Activated T-cell treated with anti-CD3 and anti-CD28 coated beads, Interleukin-2, amount 50 U/mL, for 24 hours (primary cell): ENCODE measurements around the gene MKRN1.
"Not testable (repeated sequence)": the region's sequence is repeated elsewhere in the genome, so short reads cannot be mapped to it uniquely, and the experiment has no call there.

Experiments
- DNase-seq: peaks from one replicate; pipeline ENCODE4 v3.0.0-alpha.2; 2020
- H3K27ac Mint-ChIP-seq: 2 replicates; pipeline ENCODE4 v1.8.0; 2020; ENCODE audit warnings: mild to moderate bottlenecking, mixed read lengths
- H3K27me3 Mint-ChIP-seq: 2 replicates; pipeline ENCODE4 v1.8.0; 2020; ENCODE audit warnings: mixed read lengths
- H3K36me3 Mint-ChIP-seq: 2 replicates; pipeline ENCODE4 v1.8.0; 2020; ENCODE audit warnings: low read depth, mixed read lengths
- H3K4me1 Mint-ChIP-seq: 2 replicates; pipeline ENCODE4 v1.8.0; 2020; ENCODE audit warnings: low read depth, mixed read lengths
- H3K4me3 Mint-ChIP-seq: 2 replicates; pipeline ENCODE4 v1.8.0; 2020; ENCODE audit warnings: mild to moderate bottlenecking, moderate library complexity, mixed read lengths
- H3K9me3 Mint-ChIP-seq: 2 replicates; pipeline ENCODE4 v1.8.0; 2020; ENCODE audit warnings: mixed read lengths

Gene MKRN1

GRCh38 chr7:140497807-140498206 is 18.5 kb upstream of the MKRN1 start:
- not testable (repeated sequence) for H3K27ac Mint-ChIP-seq, H3K9me3 Mint-ChIP-seq, H3K27me3 Mint-ChIP-seq, H3K4me3 Mint-ChIP-seq, DNase-seq, H3K4me1 Mint-ChIP-seq, H3K36me3 Mint-ChIP-seq

GRCh38 chr7:140497241-140497769 is 18.0 kb upstream of the MKRN1 start:
- Mint-ChIP-seq H3K4me1 (no peaks in the 10 kb centered on the region), H3K27ac (no peak overlapping the region), H3K4me3 (no peak overlapping the region), H3K9me3 (no peaks in the 10 kb centered on the region), H3K36me3 (no peaks in the 10 kb centered on the region), H3K27me3 (no peaks in the 10 kb centered on the region)
- DNase-seq: no peak

- no peaks in the 10 kb centered on the region for H3K27me3 Mint-ChIP-seq
- DNase-seq: no peak
- H3K4me1 Mint-ChIP-seq: no peaks in the 10 kb centered on the region
- H3K9me3 Mint-ChIP-seq: no peaks in the 10 kb centered on the region
- no peak overlapping the region for H3K27ac Mint-ChIP-seq
- H3K4me3 Mint-ChIP-seq: no peak overlapping the region
- H3K36me3 Mint-ChIP-seq: no peaks in the 10 kb centered on the region
These were observed 16.3 kb upstream of the MKRN1 start for GRCh38 chr7:140495514-140496097.

GRCh38 chr7:140494867-140495266 is 15.6 kb upstream of the MKRN1 start:
- Mint-ChIP-seq H3K4me3 (no peak overlapping the region), H3K9me3 (no peaks in the 10 kb centered on the region), H3K4me1 (no peaks in the 10 kb centered on the region), H3K27me3 (no peaks in the 10 kb centered on the region), H3K36me3 (no peaks in the 10 kb centered on the region), H3K27ac (no peak overlapping the region)
- no peak for DNase-seq

GRCh38 chr7:140489026-140489359 is 9.7 kb upstream of the MKRN1 start:
- H3K4me3 Mint-ChIP-seq: no peak overlapping the region
- H3K27me3 Mint-ChIP-seq: no peaks in the 10 kb centered on the region
- DNase-seq: no peak
- no peak overlapping the region for H3K27ac Mint-ChIP-seq
- peaks cover 3% of the 10 kb centered on the region for H3K4me1 Mint-ChIP-seq
- no peaks in the 10 kb centered on the region for H3K9me3 Mint-ChIP-seq
- H3K36me3 Mint-ChIP-seq: no peaks in the 10 kb centered on the region

DNA sequence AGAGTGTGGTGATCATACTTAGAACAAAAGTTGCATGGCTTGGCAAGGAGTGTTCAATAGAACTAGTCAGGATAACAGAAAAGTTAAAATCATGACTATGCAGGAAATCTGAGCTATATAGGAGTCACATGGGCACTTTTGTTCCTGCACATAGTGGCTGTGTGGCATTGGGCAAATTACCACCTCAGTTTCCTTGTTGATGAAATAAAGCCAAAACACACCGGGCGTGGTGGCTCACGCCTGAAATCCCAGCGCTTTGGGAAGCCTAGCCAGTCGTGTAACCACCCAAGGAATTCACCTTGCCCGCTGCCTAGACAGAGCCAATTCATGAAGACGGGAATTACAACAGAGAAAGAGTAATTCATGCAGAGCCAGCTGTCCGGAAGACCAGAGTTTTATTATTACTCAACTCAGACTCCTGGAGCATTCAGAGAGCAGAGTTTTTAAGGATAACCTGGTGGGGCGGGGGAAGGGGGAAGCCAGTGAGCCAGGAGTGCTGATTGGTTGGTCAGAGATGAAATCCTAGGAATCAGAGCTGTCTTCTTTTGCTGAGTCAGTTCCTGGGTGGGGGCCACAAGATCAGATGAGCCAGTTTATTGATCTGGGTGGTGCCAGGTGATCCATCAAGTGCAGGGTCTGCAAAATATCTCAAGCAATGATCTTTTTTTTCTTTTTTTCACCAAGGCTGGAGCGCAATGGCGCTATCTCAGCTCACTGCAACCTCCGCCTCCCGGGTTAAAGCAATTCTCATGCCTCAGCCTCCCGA is 6.4 kb upstream of the MKRN1 start:
- Mint-ChIP-seq H3K27me3 (no peaks in the 10 kb centered on the region), H3K9me3 (no peaks in the 10 kb centered on the region), H3K36me3 (no peaks in the 10 kb centered on the region), H3K4me1 (peaks cover 3% of the 10 kb centered on the region), H3K4me3 (no peak overlapping the region), H3K27ac (no peak overlapping the region)
- DNase-seq: no peak

GRCh38 chr7:140484951-140485499 is 5.7 kb upstream of the MKRN1 start:
- H3K27me3 Mint-ChIP-seq: no peaks in the 10 kb centered on the region
- H3K9me3 Mint-ChIP-seq: no peaks in the 10 kb centered on the region
- H3K4me3 Mint-ChIP-seq: no peak overlapping the region
- no peaks in the 10 kb centered on the region for H3K36me3 Mint-ChIP-seq
- H3K4me1 Mint-ChIP-seq: peaks cover 3% of the 10 kb centered on the region
- no peak for DNase-seq
- H3K27ac Mint-ChIP-seq: no peak overlapping the region

DNA sequence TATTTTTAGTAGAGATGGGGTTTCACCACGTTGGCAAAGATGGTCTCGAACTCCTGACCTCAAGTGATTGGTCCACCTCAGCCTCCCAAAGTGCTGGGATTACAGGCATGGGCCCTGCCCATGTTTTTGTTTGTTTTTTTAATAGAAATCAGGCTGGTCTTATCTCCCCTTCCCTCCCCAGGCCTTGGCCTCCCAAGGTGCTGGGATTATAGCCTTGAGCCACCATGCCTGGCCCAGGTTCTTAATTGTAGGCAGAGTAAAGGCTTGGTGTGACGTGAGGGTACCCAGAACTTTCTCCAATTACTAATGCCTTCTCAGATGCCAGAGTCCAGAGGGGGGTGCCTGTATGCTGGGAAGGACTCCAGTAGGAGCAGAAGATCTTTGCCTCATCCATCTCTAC is 5.2 kb upstream of the MKRN1 start:
- H3K27ac Mint-ChIP-seq: no peak overlapping the region
- no peak overlapping the region for H3K4me3 Mint-ChIP-seq
- H3K27me3 Mint-ChIP-seq: no peaks in the 10 kb centered on the region
- no peak for DNase-seq
- peaks cover 6% of the 10 kb centered on the region for H3K4me1 Mint-ChIP-seq
- H3K9me3 Mint-ChIP-seq: no peaks in the 10 kb centered on the region
- no peaks in the 10 kb centered on the region for H3K36me3 Mint-ChIP-seq

DNA sequence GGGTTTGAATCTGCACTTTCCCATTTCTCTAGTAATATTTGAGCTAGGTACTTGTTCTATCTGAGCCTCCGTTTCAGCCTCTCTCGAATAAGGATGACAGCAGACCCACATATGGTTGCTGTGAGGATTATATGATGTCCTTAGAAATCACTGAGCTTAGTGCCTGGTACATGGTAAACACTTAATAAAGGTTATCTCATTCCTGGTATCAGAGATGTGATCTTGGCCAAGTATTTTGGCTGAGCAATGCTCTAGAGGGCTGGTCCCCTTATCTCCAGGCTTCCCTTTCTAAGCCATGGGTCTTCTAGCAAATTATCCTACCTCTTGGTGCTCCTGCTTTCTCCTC is 407 bp upstream of the MKRN1 start:
- H3K36me3 Mint-ChIP-seq: peaks cover 8% of the 10 kb centered on the region
- H3K4me3 Mint-ChIP-seq: peak overlapping the region; percentile 98
- peaks cover 31% of the 10 kb centered on the region for H3K4me1 Mint-ChIP-seq
- no peaks in the 10 kb centered on the region for H3K27me3 Mint-ChIP-seq
- H3K27ac Mint-ChIP-seq: peak overlapping the region; percentile 97
- no peak for DNase-seq
- H3K9me3 Mint-ChIP-seq: no peaks in the 10 kb centered on the region

GRCh38 chr7:140478246-140479061 is 851 bp downstream of the MKRN1 start:
- peaks cover 8% of the 10 kb centered on the region for H3K36me3 Mint-ChIP-seq
- no peaks in the 10 kb centered on the region for H3K27me3 Mint-ChIP-seq
- H3K9me3 Mint-ChIP-seq: no peaks in the 10 kb centered on the region
- peak; percentile 63 for DNase-seq
- peak overlapping the region; percentile 98 for H3K4me3 Mint-ChIP-seq
- peak overlapping the region; percentile 90 for H3K27ac Mint-ChIP-seq
- peaks cover 32% of the 10 kb centered on the region for H3K4me1 Mint-ChIP-seq

- Mint-ChIP-seq H3K4me1 (peaks cover 40% of the 10 kb centered on the region), H3K9me3 (no peaks in the 10 kb centered on the region)
These were observed 2.5 kb downstream of the MKRN1 start for GRCh38 chr7:140476698-140477261.

GRCh38 chr7:140475747-140476333 is 3.5 kb downstream of the MKRN1 start:
- peaks cover 43% of the 10 kb centered on the region for H3K4me1 Mint-ChIP-seq
- DNase-seq: no peak
- H3K36me3 Mint-ChIP-seq: peaks cover 19% of the 10 kb centered on the region
- H3K4me3 Mint-ChIP-seq: no peak overlapping the region
- no peaks in the 10 kb centered on the region for H3K9me3 Mint-ChIP-seq
- no peaks in the 10 kb centered on the region for H3K27me3 Mint-ChIP-seq
- H3K27ac Mint-ChIP-seq: no peak overlapping the region

More at GRCh38 chr7:140476698-140477261, 2.5 kb downstream of the MKRN1 start:
- no peak for DNase-seq
- H3K27me3 Mint-ChIP-seq: no peaks in the 10 kb centered on the region
- peaks cover 12% of the 10 kb centered on the region for H3K36me3 Mint-ChIP-seq
- H3K4me3 Mint-ChIP-seq: peak overlapping the region; percentile 98
- H3K27ac Mint-ChIP-seq: peak overlapping the region; percentile 90

GRCh38 chr7:140463111-140463510 is 16.2 kb downstream of the MKRN1 start:
- no peak for DNase-seq
- no peaks in the 10 kb centered on the region for H3K27me3 Mint-ChIP-seq
- peak overlapping the region; percentile 58 for H3K27ac Mint-ChIP-seq
- peaks cover 71% of the 10 kb centered on the region for H3K36me3 Mint-ChIP-seq
- peaks cover 16% of the 10 kb centered on the region for H3K4me1 Mint-ChIP-seq
- no peak overlapping the region for H3K4me3 Mint-ChIP-seq
- H3K9me3 Mint-ChIP-seq: no peaks in the 10 kb centered on the region

DNA sequence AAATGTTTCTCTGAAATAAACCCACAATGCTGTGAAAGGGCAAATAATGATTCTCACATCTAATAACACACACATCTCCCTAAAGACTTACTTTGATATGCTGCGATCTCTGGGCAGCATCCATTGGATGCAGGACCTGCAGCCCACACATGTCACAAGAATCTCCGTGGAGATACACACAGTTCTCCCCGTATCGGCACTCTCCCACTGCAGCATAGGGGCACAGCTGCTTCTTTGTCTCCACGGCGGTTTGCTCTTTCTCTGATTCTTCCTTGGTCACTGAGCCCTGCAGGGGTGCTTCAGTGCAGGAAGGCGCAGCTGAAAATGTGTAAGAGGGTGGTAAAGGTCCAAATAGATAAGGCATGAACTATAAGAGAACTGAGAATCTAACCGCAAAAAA is 20.4 kb downstream of the MKRN1 start:
- H3K27ac Mint-ChIP-seq: peak overlapping the region; percentile 12
- no peaks in the 10 kb centered on the region for H3K27me3 Mint-ChIP-seq
- peaks cover 26% of the 10 kb centered on the region for H3K4me1 Mint-ChIP-seq
- no peak overlapping the region for H3K4me3 Mint-ChIP-seq
- no peak for DNase-seq
- peaks cover 82% of the 10 kb centered on the region for H3K36me3 Mint-ChIP-seq
- H3K9me3 Mint-ChIP-seq: no peaks in the 10 kb centered on the region
